Endodermal cell (in vitro differentiated cells): ENCODE measurements around the gene SLC39A3. TPM values are rescaled to one million over a fixed set of nuclear protein-coding genes. Genes with fewer than 3 reads are reported as not detected.

Source experiments
- DNase-seq: peaks from one replicate; pipeline ENCODE4 v3.0.0-alpha.2; 2017
- H3K27ac ChIP-seq: 2 replicates; pipeline ENCODE4 v1.5.1; 2013; ENCODE audit warnings: mild to moderate bottlenecking, low read depth, low read length, moderate library complexity
- H3K27me3 ChIP-seq: 2 replicates; pipeline ENCODE4 v1.6.1; 2013; ENCODE audit warnings: mild to moderate bottlenecking, low read length, moderate library complexity; ENCODE audit not compliant: insufficient read depth, control insufficient read depth, poor library complexity, severe bottlenecking
- H3K36me3 ChIP-seq: 2 replicates; pipeline ENCODE4 v1.7.0; 2013; ENCODE audit warnings: mild to moderate bottlenecking, low read length, moderate library complexity; ENCODE audit not compliant: control insufficient read depth, insufficient read depth
- H3K4me1 ChIP-seq: one replicate; pipeline ENCODE4 v1.7.0; 2013; ENCODE audit warnings: low read length; ENCODE audit not compliant: control insufficient read depth, insufficient read depth
- H3K4me3 ChIP-seq: 2 replicates; pipeline ENCODE4 v1.5.1; 2013; ENCODE audit warnings: mild to moderate bottlenecking, low read length, moderate library complexity
- H3K9ac ChIP-seq: 2 replicates; pipeline ENCODE4 v1.6.1; 2013; ENCODE audit warnings: mild to moderate bottlenecking, low read length, moderate library complexity; ENCODE audit not compliant: poor library complexity, severe bottlenecking; ENCODE audit errors: extremely low read depth
- H3K9me3 ChIP-seq: 2 replicates; pipeline ENCODE4 v1.6.1; 2013; ENCODE audit warnings: mild to moderate bottlenecking, low read length, moderate library complexity; ENCODE audit not compliant: control insufficient read depth
- H3K27ac Mint-ChIP-seq: 2 replicates; pipeline ENCODE4 v1.8.0; 2020; ENCODE audit warnings: mixed read lengths
- H3K27me3 Mint-ChIP-seq: 2 replicates; pipeline ENCODE4 v1.8.0; 2021; ENCODE audit warnings: mild to moderate bottlenecking, mixed read lengths; ENCODE audit not compliant: insufficient read depth
- H3K36me3 Mint-ChIP-seq: 2 replicates; pipeline ENCODE4 v1.8.0; 2020; ENCODE audit warnings: low read depth, mixed read lengths
- H3K4me1 Mint-ChIP-seq: 2 replicates; pipeline ENCODE4 v1.8.0; 2020; ENCODE audit warnings: mixed read lengths
- H3K4me3 Mint-ChIP-seq: 2 replicates; pipeline ENCODE4 v1.8.0; 2020; ENCODE audit warnings: mild to moderate bottlenecking, moderate library complexity, mixed read lengths
- H3K9me3 Mint-ChIP-seq: 2 replicates; pipeline ENCODE4 v1.8.0; 2020; ENCODE audit warnings: mild to moderate bottlenecking, mixed read lengths
- WGBS, 2 experiments: methylation state at CpG; one replicate each; pipeline versions ENCODE4 v1.1.5 to v1.1.7; 2013; ENCODE audit warnings: missing lambda C conversion rate in 2 of 2, mixed read lengths in 1 of 2; ENCODE audit not compliant: insufficient coverage in 1 of 2, insufficient read length in 1 of 2; 5-methylcytosine and 5-hydroxymethylcytosine counted together
- total RNA-seq, 2 donors: library from RNA; stranded (reverse); fragmentation: NEBNext Ultra II Directional in 1 of 2; extraction: Animal tissue kit (Norgen Biotek cat#: 25700) in 1 of 2; gene quantifications; 2 replicates in 1 of 2; 3 replicates in 1 of 2; pipeline ENCODE4 v1.2.1, GENCODE V29; 2021
- TF ChIP-seq, protein P1 (sequence below): fragments of 200-600 bp; sonication (generic); conservative IDR thresholded peaks from 2 replicates; pipeline ENCODE4 v1.5.0; 2021; ENCODE audit warnings: antibody characterized with exemption, mild to moderate bottlenecking

SLC39A3 gene
- total RNA-seq, 2 donors from 2014 or later = 25.3 to 28.6 TPM

DNA sequence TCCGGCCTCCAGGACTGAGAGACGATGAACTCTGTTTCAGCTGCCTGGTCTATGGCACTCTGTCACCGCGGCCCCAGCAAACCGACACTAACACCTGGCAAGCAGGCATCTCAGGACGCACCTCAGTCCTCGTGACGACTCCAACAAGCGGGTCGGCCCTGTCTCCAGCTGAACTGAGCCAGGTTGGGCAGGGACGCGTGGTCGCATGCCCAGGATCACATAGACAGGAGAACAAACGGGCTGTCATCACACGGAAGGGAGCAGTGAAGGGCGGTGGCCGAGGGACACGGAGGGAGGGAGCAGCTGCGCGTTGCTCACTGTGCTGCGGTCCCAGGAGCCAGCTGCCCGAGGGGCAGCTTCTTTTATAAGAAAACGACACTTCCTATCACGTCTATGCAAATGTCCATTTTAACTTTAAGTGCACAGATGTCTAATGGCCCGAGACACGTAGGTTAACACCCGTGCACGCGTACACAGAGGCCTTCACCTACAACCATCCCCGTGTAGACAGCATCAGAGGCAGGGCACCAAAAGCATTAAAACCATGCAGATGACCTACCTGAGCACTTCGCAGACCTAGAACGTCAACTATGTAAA is 34.4 kb upstream of the SLC39A3 start:
- 92 to 94% methylated on average over 32 of the region's 32 CpGs for WGBS, 2 experiments
- Histone ChIP-seq H3K9me3 (no peaks in the 10 kb centered on the region), H3K27ac (peak overlapping the region; percentile 38), H3K4me3 (no peak overlapping the region), H3K36me3 (peaks cover 17% of the 10 kb centered on the region), H3K9ac (no peak overlapping the region), H3K27me3 (no peaks in the 10 kb centered on the region), H3K4me1 (no peaks in the 10 kb centered on the region)
- H3K4me3 Mint-ChIP-seq = no peak overlapping the region
- no peaks in the 10 kb centered on the region for H3K9me3 Mint-ChIP-seq
- no peaks in the 10 kb centered on the region for H3K4me1 Mint-ChIP-seq
- DNase-seq = no peak
- H3K27ac Mint-ChIP-seq = peak overlapping the region; percentile 73
- TF ChIP-seq, protein P1, sequence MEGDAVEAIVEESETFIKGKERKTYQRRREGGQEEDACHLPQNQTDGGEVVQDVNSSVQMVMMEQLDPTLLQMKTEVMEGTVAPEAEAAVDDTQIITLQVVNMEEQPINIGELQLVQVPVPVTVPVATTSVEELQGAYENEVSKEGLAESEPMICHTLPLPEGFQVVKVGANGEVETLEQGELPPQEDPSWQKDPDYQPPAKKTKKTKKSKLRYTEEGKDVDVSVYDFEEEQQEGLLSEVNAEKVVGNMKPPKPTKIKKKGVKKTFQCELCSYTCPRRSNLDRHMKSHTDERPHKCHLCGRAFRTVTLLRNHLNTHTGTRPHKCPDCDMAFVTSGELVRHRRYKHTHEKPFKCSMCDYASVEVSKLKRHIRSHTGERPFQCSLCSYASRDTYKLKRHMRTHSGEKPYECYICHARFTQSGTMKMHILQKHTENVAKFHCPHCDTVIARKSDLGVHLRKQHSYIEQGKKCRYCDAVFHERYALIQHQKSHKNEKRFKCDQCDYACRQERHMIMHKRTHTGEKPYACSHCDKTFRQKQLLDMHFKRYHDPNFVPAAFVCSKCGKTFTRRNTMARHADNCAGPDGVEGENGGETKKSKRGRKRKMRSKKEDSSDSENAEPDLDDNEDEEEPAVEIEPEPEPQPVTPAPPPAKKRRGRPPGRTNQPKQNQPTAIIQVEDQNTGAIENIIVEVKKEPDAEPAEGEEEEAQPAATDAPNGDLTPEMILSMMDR = no peak
- peaks cover 29% of the 10 kb centered on the region for H3K36me3 Mint-ChIP-seq
- no peaks in the 10 kb centered on the region for H3K27me3 Mint-ChIP-seq

DNA sequence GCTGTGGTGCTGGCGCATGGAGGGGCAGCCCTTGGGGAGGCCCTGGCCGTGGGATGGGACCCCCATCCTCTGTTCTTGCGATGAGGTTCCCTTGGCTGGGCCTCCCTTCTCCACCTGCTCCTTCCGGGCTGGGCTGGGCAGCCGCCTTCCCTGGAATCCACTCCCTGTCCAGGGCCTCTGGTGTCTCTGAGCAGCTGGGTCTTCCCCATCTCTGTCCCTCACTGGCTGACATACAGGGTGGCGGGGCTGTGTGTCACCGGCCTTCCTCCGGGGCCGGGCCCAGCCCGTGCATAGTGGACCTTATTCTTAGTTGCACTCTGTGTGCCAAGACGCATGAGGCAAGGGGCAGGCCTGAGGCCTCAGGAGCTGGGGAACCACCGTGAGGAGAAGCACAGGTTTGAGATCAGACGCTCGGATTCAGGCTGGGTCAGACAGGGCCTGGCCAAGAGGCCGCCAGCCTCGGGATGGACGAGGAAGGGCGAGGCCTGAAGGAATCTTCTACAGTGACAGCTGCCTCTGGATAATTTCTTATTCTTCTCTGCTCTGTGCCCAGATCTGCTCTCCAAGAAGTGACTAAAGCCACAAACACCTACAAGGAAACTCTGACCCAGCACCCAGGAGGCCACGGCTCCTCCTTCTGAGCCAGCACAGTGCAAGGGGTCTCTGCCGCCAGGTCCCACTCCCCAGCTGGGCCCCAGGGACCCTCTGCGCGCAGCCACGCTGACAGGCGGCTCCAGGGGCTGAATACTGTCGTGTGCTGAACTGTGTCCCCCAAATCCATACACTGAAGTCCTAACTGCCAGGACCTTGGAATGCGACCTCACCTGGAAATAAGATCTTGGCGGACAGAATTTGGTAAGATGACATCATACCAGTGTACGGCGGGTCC is 32.2 kb upstream of the SLC39A3 start:
- no peak overlapping the region for H3K27ac ChIP-seq
- H3K36me3 Mint-ChIP-seq = peaks cover 18% of the 10 kb centered on the region
- WGBS, 2 experiments = 94 to 95% methylated on average over 22 to 29 of the region's 29 CpGs

More for the DNA sequence above, 32.2 kb upstream of the SLC39A3 start:
- Histone ChIP-seq H3K9me3 (no peaks in the 10 kb centered on the region), H3K27me3 (no peaks in the 10 kb centered on the region), H3K4me1 (no peaks in the 10 kb centered on the region), H3K4me3 (no peak overlapping the region), H3K9ac (no peak overlapping the region), H3K36me3 (peaks cover 6% of the 10 kb centered on the region)
- Mint-ChIP-seq H3K4me1 (no peaks in the 10 kb centered on the region), H3K9me3 (no peaks in the 10 kb centered on the region), H3K4me3 (no peak overlapping the region), H3K27me3 (no peaks in the 10 kb centered on the region), H3K27ac (peak overlapping the region; percentile 65)
- no peak for DNase-seq
- TF ChIP-seq, protein P1 = no peak
